ENCODE measurements around the gene KIRREL1. TPM values are rescaled to one million over a fixed set of nuclear protein-coding genes. Genes with fewer than 3 reads are reported as not detected.
A peak's percentile ranks its signal among the peaks of the same experiment; 100 is the strongest.

The KIRREL1 gene
- total RNA-seq, 1 donor from 2014 or later = 195 TPM

GRCh38 chr1:158037008-158037865, 43.8 kb downstream of the KIRREL1 start:
- Mint-ChIP-seq H3K27me3 (ENCODE audit: low read depth, unreplicated experiment) (no peaks in the 10 kb centered on the region), H3K9me3 (ENCODE audit: unreplicated experiment) (no peaks in the 10 kb centered on the region), H3K4me1 (ENCODE audit: low read depth, unreplicated experiment) (peaks cover 62% of the 10 kb centered on the region), H3K4me3 (ENCODE audit: unreplicated experiment) (no peak overlapping the region), H3K36me3 (ENCODE audit: low read depth, unreplicated experiment) (peaks cover 25% of the 10 kb centered on the region), H3K27ac (ENCODE audit: unreplicated experiment) (peak overlapping the region; percentile 91)
- Histone ChIP-seq H3K9ac (ENCODE audit: low read length) (peak overlapping the region; percentile 34), H3K36me3 (ENCODE audit: insufficient read depth, low read length) (peaks cover 2% of the 10 kb centered on the region), H3K27me3 (ENCODE audit: insufficient read depth, low read length) (no peaks in the 10 kb centered on the region), H3K4me3 (ENCODE audit: insufficient read depth, low read depth, low read length) (no peak overlapping the region), H4K20me1 (ENCODE audit: insufficient read depth, low read length) (peaks cover 81% of the 10 kb centered on the region), H3K9me3 (ENCODE audit: insufficient read depth, low read depth, low read length) (no peaks in the 10 kb centered on the region), H3K4me2 (ENCODE audit: low read length) (peak overlapping the region; percentile 67), H3K27ac (ENCODE audit: low read depth, low read length) (no peak overlapping the region), H3K4me1 (ENCODE audit: insufficient read depth, low read length) (peaks cover 30% of the 10 kb centered on the region), H2AFZ (ENCODE audit: low read depth, low read length) (no peak overlapping the region), H3K79me2 (ENCODE audit: insufficient read depth, low read length) (peaks cover 90% of the 10 kb centered on the region)
- FAIRE-seq (no peak), DNase-seq (ENCODE audit: low read depth) (no peak)
- TF ChIP-seq EZH2 (IDR thresholded peaks at IDR 0.05; ENCODE audit: insufficient read depth, low read length) (no peak), CTCF (IDR thresholded peaks at IDR 0.05; ENCODE audit: insufficient read depth, low read depth, low read length) (no peak)

GRCh38 chr1:158037866-158038359, 44.5 kb downstream of the KIRREL1 start:
- Mint-ChIP-seq H3K27me3 (ENCODE audit: low read depth, unreplicated experiment) (no peaks in the 10 kb centered on the region), H3K36me3 (ENCODE audit: low read depth, unreplicated experiment) (peaks cover 22% of the 10 kb centered on the region), H3K9me3 (ENCODE audit: unreplicated experiment) (no peaks in the 10 kb centered on the region), H3K4me1 (ENCODE audit: low read depth, unreplicated experiment) (peaks cover 58% of the 10 kb centered on the region), H3K4me3 (ENCODE audit: unreplicated experiment) (peak overlapping the region; percentile 71), H3K27ac (ENCODE audit: unreplicated experiment) (peak overlapping the region; percentile 91)
- Histone ChIP-seq H3K4me1 (ENCODE audit: insufficient read depth, low read length) (peaks cover 30% of the 10 kb centered on the region), H3K79me2 (ENCODE audit: insufficient read depth, low read length) (peaks cover 90% of the 10 kb centered on the region), H3K27ac (ENCODE audit: low read depth, low read length) (peak overlapping the region; percentile 30), H3K36me3 (ENCODE audit: insufficient read depth, low read length) (peaks cover 2% of the 10 kb centered on the region), H3K9me3 (ENCODE audit: insufficient read depth, low read depth, low read length) (no peaks in the 10 kb centered on the region), H4K20me1 (ENCODE audit: insufficient read depth, low read length) (peaks cover 80% of the 10 kb centered on the region), H3K4me2 (ENCODE audit: low read length) (peak overlapping the region; percentile 67), H2AFZ (ENCODE audit: low read depth, low read length) (no peak overlapping the region), H3K9ac (ENCODE audit: low read length) (peak overlapping the region; percentile 34), H3K4me3 (ENCODE audit: insufficient read depth, low read depth, low read length) (no peak overlapping the region), H3K27me3 (ENCODE audit: insufficient read depth, low read length) (no peaks in the 10 kb centered on the region)
- TF ChIP-seq CTCF (IDR thresholded peaks at IDR 0.05; ENCODE audit: insufficient read depth, low read depth, low read length) (no peak), EZH2 (IDR thresholded peaks at IDR 0.05; ENCODE audit: insufficient read depth, low read length) (no peak)
- no peak for DNase-seq (ENCODE audit: low read depth)
- no peak for FAIRE-seq

DNA sequence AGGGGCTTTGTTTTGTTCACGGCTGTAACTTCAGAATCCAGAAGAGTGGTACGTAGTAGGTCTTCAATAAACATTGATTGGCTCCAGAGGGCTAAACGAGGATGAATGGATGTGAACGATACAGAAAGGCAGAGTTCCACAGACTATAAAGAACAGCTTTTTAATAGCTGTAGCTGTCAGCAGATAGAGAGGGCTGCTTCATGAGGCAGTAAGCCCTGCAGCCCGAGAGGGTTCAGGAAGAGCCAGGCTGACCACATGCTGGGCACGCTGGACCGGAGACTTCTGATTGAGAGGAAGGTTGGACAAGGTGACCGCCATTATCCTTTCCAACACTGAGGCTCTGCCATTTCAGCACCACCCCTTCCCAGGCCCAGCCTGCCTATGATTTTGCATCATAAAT, 45.3 kb downstream of the KIRREL1 start:
- Histone ChIP-seq H3K79me2 (ENCODE audit: insufficient read depth, low read length) (peaks cover 94% of the 10 kb centered on the region), H3K36me3 (ENCODE audit: insufficient read depth, low read length) (peaks cover 2% of the 10 kb centered on the region), H3K27me3 (ENCODE audit: insufficient read depth, low read length) (no peaks in the 10 kb centered on the region), H3K9me3 (ENCODE audit: insufficient read depth, low read depth, low read length) (no peaks in the 10 kb centered on the region), H2AFZ (ENCODE audit: low read depth, low read length) (no peak overlapping the region), H3K4me1 (ENCODE audit: insufficient read depth, low read length) (peaks cover 33% of the 10 kb centered on the region), H3K4me2 (ENCODE audit: low read length) (peak overlapping the region; percentile 10), H3K4me3 (ENCODE audit: insufficient read depth, low read depth, low read length) (no peak overlapping the region), H3K9ac (ENCODE audit: low read length) (no peak overlapping the region), H3K27ac (ENCODE audit: low read depth, low read length) (no peak overlapping the region), H4K20me1 (ENCODE audit: insufficient read depth, low read length) (peaks cover 89% of the 10 kb centered on the region)
- Mint-ChIP-seq H3K36me3 (ENCODE audit: low read depth, unreplicated experiment) (peaks cover 19% of the 10 kb centered on the region), H3K4me3 (ENCODE audit: unreplicated experiment) (no peak overlapping the region), H3K27me3 (ENCODE audit: low read depth, unreplicated experiment) (no peaks in the 10 kb centered on the region), H3K9me3 (ENCODE audit: unreplicated experiment) (no peaks in the 10 kb centered on the region), H3K4me1 (ENCODE audit: low read depth, unreplicated experiment) (peaks cover 64% of the 10 kb centered on the region), H3K27ac (ENCODE audit: unreplicated experiment) (peak overlapping the region; percentile 91)
- no peak for FAIRE-seq
- DNase-seq (ENCODE audit: low read depth) = no peak
- peak; percentile 3 for TF ChIP-seq CTCF (IDR thresholded peaks at IDR 0.05; ENCODE audit: insufficient read depth, low read depth, low read length)
- TF ChIP-seq EZH2 (IDR thresholded peaks at IDR 0.05; ENCODE audit: insufficient read depth, low read length) = no peak
